Ishikawa (cell line): ENCODE results near the gene NFATC1.

Experiments
- CEBPB ChIP-seq: IDR thresholded peaks from 2 replicates; pipeline ENCODE4 v1.6.1; 2012
- CREB1 ChIP-seq: IDR thresholded peaks from 2 replicates; pipeline ENCODE4 v1.6.1; 2012; ENCODE audit warnings: low read depth
- EP300 ChIP-seq: IDR thresholded peaks from 2 replicates; pipeline ENCODE4 v1.6.1; 2012; ENCODE audit warnings: borderline replicate concordance
- FOXM1 ChIP-seq: IDR thresholded peaks from 2 replicates; pipeline ENCODE4 v1.6.1; 2012; ENCODE audit warnings: low read depth, borderline replicate concordance
- RAD21 ChIP-seq: IDR thresholded peaks from 2 replicates; pipeline ENCODE4 v1.6.1; 2012; ENCODE audit warnings: low read depth
- REST ChIP-seq: IDR thresholded peaks from 2 replicates; pipeline ENCODE4 v1.6.1; 2012; ENCODE audit warnings: low read depth, mild to moderate bottlenecking
- TAF1 ChIP-seq: IDR thresholded peaks from 2 replicates; pipeline ENCODE4 v1.6.1; 2012; ENCODE audit warnings: low read depth, mild to moderate bottlenecking
- YY1 ChIP-seq: IDR thresholded peaks from 2 replicates; pipeline ENCODE4 v1.6.1; 2012; ENCODE audit warnings: low read depth
- ZBTB7A ChIP-seq: IDR thresholded peaks from 2 replicates; pipeline ENCODE4 v1.6.1; 2012; ENCODE audit warnings: low read depth

- TF ChIP-seq YY1 (no peak), REST (no peak), CREB1 (no peak), RAD21 (no peak), TAF1 (no peak), EP300 (no peak), CEBPB (no peak), FOXM1 (no peak), ZBTB7A (no peak)
Observed at GRCh38 chr18:79457239-79457638, 61.5 kb downstream of the NFATC1 start.
